Gastrocnemius medialis (tissue), 4 donors: ENCODE data around the gene CDH4.

Experiments used
- CTCF ChIP-seq, 5 experiments: fragments of 450-650 bp in 3 of 5; fragments of 200-600 bp in 2 of 5; sonication (generic) in 2 of 5; IDR thresholded peaks in 4 of 5; conservative IDR thresholded peaks in 1 of 5; 1 replicate in 4 of 5; 2 replicates in 1 of 5; pipeline ENCODE4 v1.5.1; 2016 to 2019; ENCODE audit warnings: antibody characterized with exemption in 5 of 5, mild to moderate bottlenecking in 3 of 5, moderate library complexity in 3 of 5
- POLR2A ChIP-seq, 2 donors: fragments of 450-650 bp; IDR thresholded peaks; one replicate each; pipeline ENCODE4 v1.6.1; 2017; ENCODE audit warnings: antibody characterized with exemption in 2 of 2, mild to moderate bottlenecking in 2 of 2, moderate library complexity in 2 of 2

- TF ChIP-seq CTCF (IDR thresholded peaks at IDR 0.05 in 4 of 5, conservative IDR thresholded peaks at IDR 0.05 in 1 of 5) (no peak), POLR2A (IDR thresholded peaks at IDR 0.05) (no peak)
Measured at GRCh38 chr20:61889659-61890058, 637.6 kb downstream of the CDH4 start.
